ENCODE results near the gene SOD3.

SOD3 gene

GRCh38 chr4:24845132-24845531, 49.8 kb downstream of the SOD3 start:
- H3K9me3 Mint-ChIP-seq: peaks cover 0 to 3% of the 10 kb centered on the region in 2 donors
- H3K4me3 Mint-ChIP-seq: no peak overlapping the region
- no peak overlapping the region for H3K27ac Mint-ChIP-seq
- H3K36me3 Mint-ChIP-seq (ENCODE audit: insufficient read depth): no peaks in the 10 kb centered on the region
- ATAC-seq (replicated peaks): no peak
- no peaks in the 10 kb centered on the region for H3K27me3 Mint-ChIP-seq
- H3K4me1 Mint-ChIP-seq (ENCODE audit: low read depth in 2 of 2): no peaks in the 10 kb centered on the region
- no peak for DNase-seq

GRCh38 chr4:24845902-24846301, 50.5 kb downstream of the SOD3 start:
- DNase-seq (no peak), ATAC-seq (replicated peaks) (no peak)
- Mint-ChIP-seq H3K9me3 (peaks cover 0 to 7% of the 10 kb centered on the region in 2 donors), H3K36me3 (ENCODE audit: insufficient read depth) (no peaks in the 10 kb centered on the region), H3K4me1 (ENCODE audit: low read depth in 2 of 2) (no peaks in the 10 kb centered on the region), H3K27ac (no peak overlapping the region), H3K4me3 (no peak overlapping the region), H3K27me3 (no peaks in the 10 kb centered on the region)

- no peak for ATAC-seq (replicated peaks)
Observed at GRCh38 chr4:24846716-24847115, 51.3 kb downstream of the SOD3 start.

GRCh38 chr4:24849351-24849750, 54.0 kb downstream of the SOD3 start:
- peaks cover 0 to 7% of the 10 kb centered on the region in 2 donors for H3K9me3 Mint-ChIP-seq
- no peaks in the 10 kb centered on the region for H3K4me1 Mint-ChIP-seq (ENCODE audit: low read depth in 2 of 2)
- no peaks in the 10 kb centered on the region for H3K27me3 Mint-ChIP-seq
- DNase-seq: no peak
- H3K4me3 Mint-ChIP-seq: no peak overlapping the region
- no peaks in the 10 kb centered on the region for H3K36me3 Mint-ChIP-seq (ENCODE audit: insufficient read depth)
- no peak for ATAC-seq (replicated peaks)
- H3K27ac Mint-ChIP-seq: no peak overlapping the region

More at GRCh38 chr4:24846716-24847115, 51.3 kb downstream of the SOD3 start:
- peaks cover 0 to 7% of the 10 kb centered on the region in 2 donors for H3K9me3 Mint-ChIP-seq
- no peaks in the 10 kb centered on the region for H3K4me1 Mint-ChIP-seq (ENCODE audit: low read depth in 2 of 2)
- H3K27ac Mint-ChIP-seq: no peak overlapping the region
- H3K36me3 Mint-ChIP-seq (ENCODE audit: insufficient read depth): no peaks in the 10 kb centered on the region
- H3K4me3 Mint-ChIP-seq: no peak overlapping the region
- no peaks in the 10 kb centered on the region for H3K27me3 Mint-ChIP-seq
- DNase-seq: no peak

GRCh38 chr4:24849756-24850155, 54.4 kb downstream of the SOD3 start:
- Mint-ChIP-seq H3K27me3 (no peaks in the 10 kb centered on the region), H3K4me3 (no peak overlapping the region), H3K4me1 (ENCODE audit: low read depth in 2 of 2) (no peaks in the 10 kb centered on the region), H3K27ac (no peak overlapping the region), H3K9me3 (peaks cover 0 to 7% of the 10 kb centered on the region in 2 donors), H3K36me3 (ENCODE audit: insufficient read depth) (no peaks in the 10 kb centered on the region)
- no peak for ATAC-seq (replicated peaks)
- no peak for DNase-seq
